SKM-1 (cell line): ENCODE data around the gene STRN.
"Not testable (repeated sequence)": the region's sequence is repeated elsewhere in the genome, so short reads cannot be mapped to it uniquely, and the experiment has no call there.

ENCODE experiments used
- DNase-seq: peaks from one replicate; lab custom pipeline; 2025; ENCODE audit not compliant: unreplicated experiment; lab: John Stamatoyannopoulos, UW

STRN gene

DNA sequence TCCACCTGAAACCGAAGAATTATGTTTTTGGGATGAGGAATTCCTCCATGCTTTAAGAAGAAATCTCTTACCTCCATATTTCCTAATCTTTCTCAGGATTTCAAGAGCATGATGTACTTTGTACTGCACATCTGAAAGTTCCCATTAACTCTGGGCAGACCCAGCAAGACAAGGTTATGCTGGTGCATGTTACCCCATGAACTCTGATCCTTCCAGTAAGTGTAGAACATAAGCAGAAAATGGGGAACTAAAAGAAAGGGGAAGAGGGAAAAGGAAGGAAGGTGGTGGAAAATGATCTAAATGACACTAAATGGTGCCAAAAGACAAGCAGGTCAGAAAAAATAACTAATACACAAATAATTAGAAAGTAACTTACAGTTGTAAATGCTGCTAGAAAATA lies 50.7 kb downstream of the STRN start:
- DNase-seq, result peak; percentile 52

DNA sequence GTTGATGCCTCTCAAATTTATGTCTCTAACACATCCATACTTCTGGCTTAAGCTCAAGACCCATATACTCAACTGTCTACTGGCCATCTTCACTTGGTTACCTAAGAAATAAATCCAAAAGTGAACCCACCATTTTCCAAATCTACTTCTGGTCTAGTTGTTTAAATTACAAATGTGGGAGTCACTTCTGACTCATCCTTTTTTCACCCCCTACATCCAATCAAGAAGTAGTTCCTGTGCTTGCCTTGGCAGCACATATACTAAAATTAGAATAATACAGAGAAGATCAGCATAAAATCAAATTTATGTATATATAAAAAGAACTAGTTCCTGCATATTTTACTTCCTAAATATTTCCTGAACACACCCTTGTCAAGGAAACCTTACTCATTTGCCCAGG lies 53.6 kb downstream of the STRN start:
- no peak for DNase-seq

DNA sequence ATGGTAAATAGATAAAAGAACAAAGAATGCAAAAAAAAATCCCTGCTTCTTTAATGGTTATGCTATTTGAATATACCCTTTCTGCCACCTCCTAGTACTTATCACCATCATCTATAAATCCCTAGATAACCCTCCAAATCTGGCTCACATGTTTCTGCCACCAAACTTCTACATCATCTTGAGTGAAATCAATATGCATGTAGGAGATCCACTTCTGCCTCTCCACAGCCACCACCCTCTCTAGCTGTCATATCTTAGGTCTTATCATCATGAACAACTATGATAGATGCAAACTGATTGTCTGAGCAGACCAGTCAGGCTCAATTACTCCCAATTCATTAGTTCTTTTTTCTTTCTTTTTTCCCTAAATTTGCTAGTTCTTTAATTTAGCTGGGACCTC lies 55.3 kb downstream of the STRN start:
- no peak for DNase-seq

DNA sequence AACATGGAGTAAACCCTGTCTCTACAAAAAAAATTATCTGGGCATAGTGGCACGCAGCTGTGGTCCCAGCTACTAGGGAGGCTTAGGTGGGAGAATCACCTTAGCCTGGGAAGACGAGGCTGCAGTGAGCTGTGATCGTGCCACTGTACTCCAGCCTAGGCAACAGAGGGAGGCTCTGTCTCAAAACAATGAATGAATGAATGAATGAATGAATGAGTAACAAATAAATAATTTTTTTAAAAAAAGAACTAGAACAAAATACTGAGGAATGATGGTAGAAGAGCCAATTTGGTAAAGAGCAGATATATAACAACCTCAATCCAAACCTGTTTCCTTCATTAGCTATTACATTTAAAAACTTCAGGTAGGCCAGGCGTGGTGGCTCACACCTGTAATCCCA lies 60.1 kb downstream of the STRN start:
- DNase-seq, result no peak

DNA sequence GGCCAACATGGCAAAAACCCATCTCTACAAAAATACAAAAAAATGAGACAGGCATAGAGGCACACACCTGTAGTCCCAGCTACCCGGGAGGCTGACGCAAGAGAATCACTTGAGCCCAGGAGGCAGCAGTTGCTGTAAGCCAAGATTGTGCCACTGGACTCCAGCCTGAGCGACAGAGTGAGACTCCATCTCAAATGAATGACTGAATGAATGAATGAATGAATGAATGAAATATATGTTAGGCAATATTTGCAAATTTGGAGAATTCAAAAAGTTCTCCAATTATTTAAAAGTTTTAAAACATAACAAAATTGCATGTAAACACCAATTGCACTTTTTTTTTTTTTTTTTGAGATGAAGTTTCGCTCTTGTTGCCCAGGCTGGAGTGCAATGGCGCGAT lies 61.7 kb downstream of the STRN start:
- DNase-seq, result no peak

DNA sequence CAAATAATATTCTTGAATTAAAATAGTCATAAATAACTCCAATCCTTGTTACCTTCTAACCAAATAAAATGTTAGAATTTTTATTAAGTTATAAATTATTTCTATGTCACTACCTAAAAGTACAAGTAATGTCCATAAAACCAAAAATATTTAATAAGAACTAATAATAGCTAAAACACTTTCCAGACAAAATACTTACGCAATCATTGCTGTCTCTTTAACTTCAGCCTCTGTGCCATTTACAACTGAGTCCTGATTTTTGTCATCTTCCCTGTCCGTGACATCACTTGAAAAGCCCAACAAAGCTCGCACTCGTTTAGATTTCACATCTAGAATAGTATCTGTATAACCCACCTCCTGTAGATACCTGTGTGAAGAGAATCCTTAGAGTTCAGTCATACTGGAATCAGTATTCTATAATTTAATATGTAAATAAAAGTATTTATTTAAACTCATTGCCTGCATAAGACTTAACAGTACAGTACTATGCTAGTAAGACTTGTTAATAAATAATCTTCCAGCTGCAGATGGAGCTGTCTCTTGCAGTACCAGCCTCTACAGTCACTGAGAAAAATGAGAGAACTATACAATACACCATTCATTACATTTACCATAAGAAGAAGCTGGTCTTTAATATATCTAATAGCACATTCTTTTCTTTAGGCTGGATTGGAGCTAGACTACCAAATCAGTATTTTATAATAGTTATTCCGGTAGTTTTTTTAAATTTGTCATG lies 63.8 kb downstream of the STRN start:
- no peak for DNase-seq

DNA sequence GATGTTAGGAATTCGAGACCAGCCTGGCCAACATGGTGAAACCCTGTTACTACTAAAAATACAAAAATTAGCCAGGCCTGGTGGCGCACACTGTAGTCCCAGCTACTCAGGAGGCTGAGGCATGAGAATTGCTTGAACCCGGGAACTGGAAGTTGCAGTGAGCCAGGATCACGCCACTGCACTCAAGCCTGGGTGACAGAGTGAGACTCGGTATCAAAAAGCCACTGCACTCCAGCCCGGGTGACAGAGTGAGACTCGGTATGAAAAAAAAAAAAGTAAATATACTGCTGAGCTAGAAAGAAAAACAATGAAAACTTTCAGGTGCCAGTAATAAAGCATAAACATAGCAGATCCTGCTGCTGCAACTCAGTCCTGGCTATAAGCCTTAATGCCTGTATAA lies 73.5 kb downstream of the STRN start:
- DNase-seq, result no peak

DNA sequence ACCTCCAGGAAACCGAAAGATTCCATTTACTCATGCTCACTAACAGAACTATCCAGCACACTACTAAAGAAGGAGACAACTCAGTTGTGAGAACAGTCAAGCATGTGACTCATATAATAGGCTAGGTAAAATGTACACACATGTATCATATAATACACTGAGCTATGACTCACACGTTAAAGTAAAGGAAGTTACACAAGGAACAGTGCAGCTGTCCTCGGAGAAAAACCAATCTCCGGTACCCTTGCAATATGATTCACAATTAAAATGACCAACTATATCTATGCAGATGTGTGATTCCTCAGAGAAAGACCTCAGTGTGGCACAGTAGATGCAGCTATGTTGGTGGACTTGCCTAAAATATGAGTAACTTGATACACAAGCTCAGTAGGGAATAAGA lies 76.5 kb downstream of the STRN start:
- no peak for DNase-seq

DNA sequence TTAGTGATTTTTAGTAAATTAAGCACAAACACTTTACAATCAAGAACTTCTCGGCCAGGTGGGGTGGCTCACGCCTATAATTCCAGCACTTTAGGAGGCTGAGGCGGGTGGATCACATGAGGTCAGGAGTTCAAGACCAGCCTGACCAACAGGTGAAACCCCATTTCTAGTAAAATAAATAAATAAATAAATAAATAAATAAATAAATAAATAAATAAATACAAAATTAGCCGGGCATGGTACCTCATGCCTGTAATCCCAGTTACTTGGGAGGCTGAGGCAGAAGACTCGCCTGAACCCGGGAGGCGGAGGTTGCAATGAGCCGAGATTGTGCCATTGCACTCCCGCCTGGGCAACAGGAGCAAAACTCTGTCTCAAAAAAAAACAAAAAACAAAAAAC lies 79.2 kb downstream of the STRN start:
- not testable (repeated sequence) for DNase-seq

DNA sequence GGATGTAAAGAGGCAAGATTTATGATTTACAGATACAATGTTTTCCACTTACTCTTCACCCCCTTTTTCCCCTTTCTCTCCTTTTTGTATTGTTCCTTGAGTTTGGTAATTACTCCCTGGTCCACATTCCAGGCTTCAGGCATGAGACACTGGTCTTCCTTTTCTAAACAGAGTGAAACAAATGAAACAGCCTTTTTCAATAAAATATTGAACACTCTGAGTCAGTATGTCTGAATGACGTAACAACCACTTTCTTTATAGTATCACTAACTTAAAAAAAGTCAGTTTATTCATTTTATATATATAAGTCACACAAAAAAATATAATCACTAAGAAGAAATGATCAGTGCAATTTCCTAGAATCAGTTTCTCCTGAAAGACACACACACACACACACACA lies 79.7 kb downstream of the STRN start:
- DNase-seq, result no peak

DNA sequence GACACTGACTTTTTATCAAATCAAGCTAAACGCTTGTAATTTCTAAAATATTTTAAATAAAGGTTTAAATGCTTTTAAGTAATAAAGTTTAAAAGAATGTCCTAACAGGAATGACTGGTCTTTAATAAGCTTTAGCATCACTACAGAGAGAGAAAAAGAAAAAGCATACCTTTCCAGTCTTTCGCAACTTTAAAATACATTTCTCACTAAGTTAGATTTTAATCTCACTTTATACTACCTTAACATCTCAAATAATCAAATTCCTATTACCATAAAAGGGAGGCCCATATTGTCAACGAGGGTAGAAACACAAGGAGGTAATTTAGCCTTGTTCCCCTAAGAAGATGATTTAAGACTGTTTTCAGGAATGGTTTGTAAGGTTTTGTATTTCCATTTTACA lies 80.7 kb downstream of the STRN start:
- no peak for DNase-seq

DNA sequence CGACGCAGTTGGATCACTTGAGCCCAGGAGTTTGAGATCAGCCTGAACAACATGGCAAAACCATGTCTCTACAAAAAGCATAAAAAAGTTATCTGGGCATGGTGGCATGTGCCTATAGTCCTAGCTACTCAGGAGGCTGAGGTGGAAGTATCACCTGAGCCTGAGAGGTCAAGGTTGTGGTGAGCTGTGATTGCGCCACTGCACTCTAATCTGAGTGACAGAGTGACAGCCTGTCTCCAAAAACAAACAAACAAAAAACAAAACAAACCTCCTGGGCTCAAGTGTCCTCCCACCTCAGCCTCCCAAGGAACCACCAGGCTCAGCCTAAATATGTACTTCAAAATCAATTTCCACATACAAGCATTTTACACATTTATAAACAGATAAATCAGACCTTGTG lies 83.8 kb downstream of the STRN start:
- DNase-seq, result no peak

DNA sequence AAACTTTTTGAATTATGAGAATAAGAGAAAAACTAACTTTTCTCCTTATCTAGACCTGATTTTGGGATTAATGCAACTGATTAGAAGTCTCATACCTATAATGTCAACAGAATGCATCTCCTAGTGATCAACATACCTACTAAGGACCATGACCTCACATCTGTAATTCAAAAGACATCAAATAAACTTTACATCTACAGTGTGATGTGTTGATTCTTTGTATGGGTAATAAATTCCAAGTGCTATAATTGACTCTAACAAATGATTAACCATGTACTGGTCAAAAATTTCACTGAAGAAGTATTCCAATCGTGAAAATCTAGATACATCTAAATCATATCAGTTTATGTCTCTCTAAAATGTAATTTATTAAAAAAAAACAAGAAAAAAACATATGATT lies 84.5 kb downstream of the STRN start:
- DNase-seq, result no peak

DNA sequence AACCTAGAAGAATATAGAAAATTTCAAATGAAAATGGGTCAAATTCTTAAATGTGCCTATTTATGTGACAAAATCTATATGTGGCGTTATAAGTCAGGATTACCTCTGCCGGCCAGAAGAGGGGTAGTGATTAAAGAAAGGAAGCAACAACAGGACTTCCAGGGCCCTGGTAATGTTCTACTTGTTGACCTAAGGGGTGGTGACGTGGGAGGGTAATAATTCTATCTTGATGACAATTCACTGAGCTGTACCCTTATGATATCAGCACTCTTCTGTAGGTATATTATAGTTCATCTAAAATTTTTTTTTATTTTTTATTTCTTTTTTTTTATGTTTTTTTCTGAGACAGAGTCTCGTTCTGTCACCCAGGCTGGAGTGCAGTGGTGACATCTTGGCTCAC lies 87.9 kb downstream of the STRN start:
- no peak for DNase-seq

DNA sequence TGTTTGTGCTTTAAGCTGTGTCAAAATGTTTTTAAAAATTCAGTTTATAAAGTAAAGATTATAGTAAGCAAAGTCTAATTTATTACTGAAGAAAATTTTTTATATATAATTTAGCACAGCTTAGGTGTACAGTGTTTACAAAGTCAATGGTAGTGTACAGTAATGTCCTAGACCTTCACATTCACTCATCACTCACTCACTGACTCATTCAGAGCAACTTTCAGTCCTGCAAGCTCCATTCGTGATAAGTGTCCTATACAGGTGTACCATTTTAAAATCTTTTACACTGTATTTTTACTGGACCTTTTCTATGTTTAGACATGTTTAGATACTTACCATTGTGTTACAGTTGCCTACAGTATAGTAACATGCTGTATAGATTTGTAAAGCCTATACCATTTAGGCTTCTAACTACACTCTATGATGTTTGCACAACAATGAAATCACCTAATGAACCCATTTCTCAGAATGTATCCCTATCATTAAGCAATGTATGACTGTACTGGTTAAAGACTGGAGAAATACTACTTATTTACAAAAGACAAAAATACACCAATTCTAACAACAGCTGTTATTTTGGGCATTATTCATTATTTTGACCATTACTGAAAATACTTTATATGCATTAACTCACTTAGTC lies 95.1 kb downstream of the STRN start:
- DNase-seq, result no peak

DNA sequence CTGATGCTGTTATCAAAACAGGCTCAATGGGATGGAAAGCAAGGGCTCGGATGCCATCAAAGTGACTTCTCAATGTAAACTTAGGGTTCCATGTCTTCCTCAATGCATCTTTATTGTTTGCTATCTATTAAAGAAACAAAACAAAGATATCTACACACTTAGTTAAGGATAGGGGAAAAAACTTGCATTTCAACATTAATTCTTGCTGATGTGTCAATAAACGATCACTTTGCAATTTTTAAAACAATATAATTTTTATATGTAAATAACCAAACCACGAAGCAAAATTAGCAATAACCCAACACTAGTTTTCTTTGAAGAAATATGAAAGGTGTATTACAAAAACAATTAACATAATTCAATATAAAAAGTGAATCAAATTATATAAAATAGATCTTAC lies 96.7 kb downstream of the STRN start:
- DNase-seq, result no peak

DNA sequence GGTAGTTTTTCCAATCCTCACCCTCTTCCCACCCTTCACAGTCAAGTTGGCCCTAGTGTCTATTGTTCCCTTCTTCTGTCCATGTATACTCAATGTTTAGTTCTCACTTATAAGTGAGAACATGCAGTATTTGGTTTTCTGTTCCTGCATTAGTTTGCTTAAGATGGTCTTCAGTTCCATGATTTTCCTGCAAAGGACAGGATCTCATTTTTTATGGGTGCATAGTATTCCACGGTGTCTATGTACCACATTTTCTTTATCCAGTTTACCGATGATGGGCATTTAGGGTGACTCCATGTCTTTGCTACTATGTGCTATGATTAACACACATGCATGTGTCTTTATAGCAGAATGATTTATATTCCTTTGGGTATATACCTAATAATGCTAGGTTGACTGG lies 104.4 kb downstream of the STRN start:
- DNase-seq, result no peak

DNA sequence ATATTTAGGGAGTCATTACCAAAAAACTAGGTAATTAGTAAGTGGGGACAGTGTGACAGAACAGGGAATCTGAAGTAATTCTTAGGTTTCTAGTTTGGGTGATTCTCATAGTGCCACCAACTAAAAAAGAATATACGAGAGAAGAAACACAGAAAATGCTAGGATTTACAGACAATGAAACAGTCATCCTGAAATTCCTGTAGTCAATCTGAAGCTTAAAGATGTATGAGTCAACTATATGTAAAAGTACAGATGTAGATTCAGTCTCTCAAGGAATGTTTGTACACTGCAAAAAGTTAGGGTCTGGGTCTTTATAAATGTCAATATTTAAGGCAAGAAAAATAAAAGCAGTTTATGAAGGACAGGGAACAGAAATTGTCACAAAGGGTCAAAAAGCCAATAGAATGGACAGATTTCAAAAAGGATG lies 107.0 kb downstream of the STRN start:
- DNase-seq, result no peak

DNA sequence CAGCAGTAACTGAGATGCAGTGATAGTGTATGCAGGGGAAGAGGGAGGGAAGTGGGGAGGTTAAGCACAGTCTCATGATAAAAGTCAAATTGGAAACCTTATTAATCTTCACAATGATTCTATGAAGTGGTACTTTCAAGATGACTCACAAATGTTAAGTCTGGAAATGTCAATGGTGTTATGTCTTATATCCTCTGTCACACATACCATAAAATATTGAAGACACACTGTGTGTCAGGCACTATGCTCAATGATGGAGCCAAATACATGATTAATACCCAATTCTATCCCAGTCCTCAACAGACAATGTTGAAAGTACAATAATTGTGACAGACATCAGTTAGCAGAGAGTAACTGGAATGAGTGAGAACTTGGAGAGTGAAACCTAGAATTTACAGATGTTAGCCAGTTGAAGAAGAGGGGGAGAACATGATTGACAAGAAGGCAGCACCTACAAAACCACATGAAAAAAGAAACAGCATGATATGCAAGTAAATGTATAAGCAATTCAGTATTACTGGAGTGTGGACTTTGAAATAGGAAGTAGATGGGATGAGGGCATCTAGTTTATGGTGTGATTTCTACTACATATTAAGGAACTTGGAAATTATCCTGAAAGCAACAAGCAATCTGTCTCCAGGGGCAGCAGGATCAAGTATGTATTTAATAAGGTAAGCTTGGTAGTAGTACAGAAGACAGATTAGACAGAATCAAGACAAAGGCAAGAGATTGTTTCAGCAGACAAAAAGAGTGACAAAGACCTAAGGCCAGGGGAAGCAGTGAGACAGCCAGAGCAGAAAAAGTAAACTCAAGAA lies 107.6 kb downstream of the STRN start:
- DNase-seq, result no peak

DNA sequence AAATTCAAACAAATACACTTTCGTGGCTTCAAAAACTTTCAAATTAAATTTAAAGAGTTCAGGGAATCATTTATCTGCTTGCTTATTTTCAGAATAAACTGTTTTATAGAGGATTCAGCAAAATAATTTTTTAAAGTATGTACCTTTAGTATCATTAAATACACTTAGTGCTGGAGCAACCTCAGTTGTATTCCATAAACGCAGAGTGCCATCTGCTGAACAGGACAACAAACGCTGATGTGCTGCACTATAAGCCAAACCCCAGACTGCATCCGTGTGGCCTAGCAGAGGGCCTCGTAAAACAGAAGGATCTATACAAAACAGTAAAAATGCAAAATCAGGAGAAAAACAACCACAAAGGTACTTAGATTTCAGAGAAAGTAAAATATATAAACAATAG lies 108.6 kb downstream of the STRN start:
- no peak for DNase-seq

DNA sequence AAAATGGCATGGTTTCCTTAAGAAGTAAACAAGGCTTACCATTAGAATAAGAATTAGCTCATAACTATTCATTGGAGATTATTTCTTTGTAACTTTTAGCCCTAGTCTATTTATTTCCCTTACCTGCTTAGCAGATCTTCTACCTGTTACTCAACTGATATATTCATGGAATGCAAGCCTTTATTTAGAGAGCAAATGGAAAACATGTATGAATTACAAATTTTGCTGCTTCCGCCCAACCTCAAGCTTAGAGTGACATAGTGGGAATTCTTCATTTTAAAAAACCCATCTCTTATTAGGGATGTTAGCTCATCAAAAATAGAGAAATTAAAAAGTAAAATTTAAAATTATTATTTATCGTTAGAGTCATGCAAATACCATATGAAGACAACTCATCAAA lies 110.9 kb downstream of the STRN start:
- DNase-seq, result no peak

DNA sequence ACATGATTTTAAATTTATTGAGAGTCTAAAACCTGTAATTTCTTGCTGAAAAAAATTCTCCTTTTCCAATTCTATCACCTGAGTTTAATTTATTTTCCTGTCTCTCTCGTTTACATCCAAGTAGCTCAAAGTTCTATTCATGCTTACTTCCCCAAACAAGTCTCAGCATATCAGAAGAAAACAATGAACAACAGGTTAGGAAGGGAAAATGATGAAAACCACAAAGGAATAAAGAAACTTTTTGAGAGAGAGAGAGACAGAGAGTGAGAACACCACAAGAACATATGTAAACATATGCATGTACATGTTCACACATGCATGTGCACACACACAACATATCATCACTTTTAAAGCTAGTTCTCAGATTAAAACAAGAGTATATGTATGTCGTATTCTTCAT lies 112.1 kb downstream of the STRN start:
- no peak for DNase-seq
